ENCODE measurements around the gene KCNAB1. TPM values are rescaled to one million over a fixed set of nuclear protein-coding genes. Genes with fewer than 3 reads are reported as not detected.

Gene KCNAB1
- total RNA-seq, 2 donors from 2014 or later = 0.49 to 0.81 TPM

DNA sequence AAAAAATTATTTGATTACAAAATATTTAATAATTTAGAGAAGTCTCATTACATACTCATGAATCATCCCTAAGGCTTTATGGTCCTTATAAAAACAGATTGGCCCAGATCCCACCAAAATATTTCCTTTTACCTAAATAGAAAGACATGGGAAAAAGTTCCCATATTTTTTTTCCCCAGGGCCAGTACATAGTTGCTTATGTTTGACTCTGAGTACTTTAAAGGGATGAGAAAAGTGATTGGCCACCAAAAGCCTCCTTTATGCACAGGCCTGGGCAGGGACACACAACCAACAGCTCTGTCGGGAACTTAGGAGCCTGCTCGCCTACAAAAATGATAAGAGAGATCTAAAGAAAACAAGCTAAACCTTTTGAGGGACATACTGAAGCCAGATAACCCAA lies 22.3 kb downstream of the KCNAB1 start:
- H3K9ac ChIP-seq (ENCODE audit: extremely low read depth, low read length, poor library complexity, severe bottlenecking) = no peak overlapping the region
- H3K4me1 ChIP-seq (ENCODE audit: control insufficient read depth, insufficient read depth, low read length) = peaks cover 7% of the 10 kb centered on the region
- H3K9me3 ChIP-seq (ENCODE audit: control insufficient read depth, low read length) = no peaks in the 10 kb centered on the region
- WGBS, 2 experiments (ENCODE audit: insufficient coverage in 1 of 2, insufficient read length in 1 of 2) = 40 to 100% methylated on average over 2 of the region's 2 CpGs
- Mint-ChIP-seq H3K27ac (peak overlapping the region; percentile 40), H3K27me3 (ENCODE audit: insufficient read depth) (peaks cover 15% of the 10 kb centered on the region), H3K4me3 (no peak overlapping the region), H3K9me3 (no peaks in the 10 kb centered on the region), H3K4me1 (peaks cover 16% of the 10 kb centered on the region), H3K36me3 (ENCODE audit: low read depth) (no peaks in the 10 kb centered on the region)
- no peak overlapping the region for H3K27ac ChIP-seq (ENCODE audit: low read depth, low read length)
- TF ChIP-seq, protein P1, sequence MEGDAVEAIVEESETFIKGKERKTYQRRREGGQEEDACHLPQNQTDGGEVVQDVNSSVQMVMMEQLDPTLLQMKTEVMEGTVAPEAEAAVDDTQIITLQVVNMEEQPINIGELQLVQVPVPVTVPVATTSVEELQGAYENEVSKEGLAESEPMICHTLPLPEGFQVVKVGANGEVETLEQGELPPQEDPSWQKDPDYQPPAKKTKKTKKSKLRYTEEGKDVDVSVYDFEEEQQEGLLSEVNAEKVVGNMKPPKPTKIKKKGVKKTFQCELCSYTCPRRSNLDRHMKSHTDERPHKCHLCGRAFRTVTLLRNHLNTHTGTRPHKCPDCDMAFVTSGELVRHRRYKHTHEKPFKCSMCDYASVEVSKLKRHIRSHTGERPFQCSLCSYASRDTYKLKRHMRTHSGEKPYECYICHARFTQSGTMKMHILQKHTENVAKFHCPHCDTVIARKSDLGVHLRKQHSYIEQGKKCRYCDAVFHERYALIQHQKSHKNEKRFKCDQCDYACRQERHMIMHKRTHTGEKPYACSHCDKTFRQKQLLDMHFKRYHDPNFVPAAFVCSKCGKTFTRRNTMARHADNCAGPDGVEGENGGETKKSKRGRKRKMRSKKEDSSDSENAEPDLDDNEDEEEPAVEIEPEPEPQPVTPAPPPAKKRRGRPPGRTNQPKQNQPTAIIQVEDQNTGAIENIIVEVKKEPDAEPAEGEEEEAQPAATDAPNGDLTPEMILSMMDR (conservative IDR thresholded peaks at IDR 0.05) = no peak
- peaks cover 53% of the 10 kb centered on the region for H3K27me3 ChIP-seq (ENCODE audit: control insufficient read depth, insufficient read depth, low read length, poor library complexity, severe bottlenecking)
- H3K36me3 ChIP-seq (ENCODE audit: control insufficient read depth, insufficient read depth, low read length) = no peaks in the 10 kb centered on the region
- DNase-seq = no peak
- H3K4me3 ChIP-seq (ENCODE audit: low read length) = no peak overlapping the region

DNA sequence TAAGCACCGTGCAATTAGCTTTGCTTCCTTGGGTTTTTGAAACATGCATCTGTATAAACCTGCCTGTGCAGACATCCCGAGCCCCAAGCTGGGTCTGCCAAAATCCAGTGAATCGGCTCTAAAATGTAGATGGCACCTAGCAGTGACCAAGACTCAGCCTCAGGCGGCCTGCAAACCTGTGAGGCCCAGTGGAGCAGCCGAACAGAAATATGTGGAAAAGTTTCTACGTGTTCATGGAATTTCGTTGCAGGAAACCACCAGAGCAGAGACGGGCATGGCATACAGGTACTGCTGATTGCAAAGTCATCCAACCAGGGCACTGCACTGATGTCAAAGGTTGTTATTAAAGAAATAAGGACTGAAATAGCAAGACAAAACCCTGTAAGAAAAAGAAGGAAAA lies 22.8 kb downstream of the KCNAB1 start:
- TF ChIP-seq, protein P1 (conservative IDR thresholded peaks at IDR 0.05) = no peak
- peaks cover 50% of the 10 kb centered on the region for H3K27me3 ChIP-seq (ENCODE audit: control insufficient read depth, insufficient read depth, low read length, poor library complexity, severe bottlenecking)
- no peak for DNase-seq
- Mint-ChIP-seq H3K4me1 (peaks cover 20% of the 10 kb centered on the region), H3K9me3 (no peaks in the 10 kb centered on the region), H3K4me3 (no peak overlapping the region), H3K27ac (peak overlapping the region; percentile 23), H3K27me3 (ENCODE audit: insufficient read depth) (peaks cover 15% of the 10 kb centered on the region), H3K36me3 (ENCODE audit: low read depth) (no peaks in the 10 kb centered on the region)
- no peak overlapping the region for H3K27ac ChIP-seq (ENCODE audit: low read depth, low read length)
- WGBS, 2 experiments (ENCODE audit: insufficient coverage in 1 of 2, insufficient read length in 1 of 2) = 88 to 89% methylated on average over 8 of the region's 8 CpGs
- peaks cover 7% of the 10 kb centered on the region for H3K4me1 ChIP-seq (ENCODE audit: control insufficient read depth, insufficient read depth, low read length)
- H3K9me3 ChIP-seq (ENCODE audit: control insufficient read depth, low read length) = no peaks in the 10 kb centered on the region
- no peak overlapping the region for H3K9ac ChIP-seq (ENCODE audit: extremely low read depth, low read length, poor library complexity, severe bottlenecking)
- H3K4me3 ChIP-seq (ENCODE audit: low read length) = no peak overlapping the region
- H3K36me3 ChIP-seq (ENCODE audit: control insufficient read depth, insufficient read depth, low read length) = no peaks in the 10 kb centered on the region

DNA sequence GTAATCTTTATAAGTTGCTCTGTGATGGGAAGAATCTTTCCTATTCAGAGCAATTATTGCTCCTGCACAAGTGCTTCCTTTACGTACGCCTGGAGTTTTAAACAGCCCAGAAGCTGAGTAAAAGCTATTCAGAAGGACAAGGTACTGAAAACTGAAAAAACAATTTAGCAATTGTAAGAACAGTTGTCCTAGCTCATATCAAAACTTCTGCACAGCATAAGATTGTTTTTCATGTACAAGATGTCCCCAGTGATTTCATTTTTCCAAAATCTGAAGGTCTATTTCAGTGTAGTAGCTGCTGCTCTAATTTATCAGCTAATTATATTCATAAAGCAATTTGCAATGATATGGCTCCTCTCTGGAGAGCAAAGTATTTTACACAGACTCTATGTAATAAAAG lies 23.7 kb downstream of the KCNAB1 start:
- Histone ChIP-seq H3K27ac (ENCODE audit: low read depth, low read length) (no peak overlapping the region), H3K9ac (ENCODE audit: extremely low read depth, low read length, poor library complexity, severe bottlenecking) (no peak overlapping the region), H3K36me3 (ENCODE audit: control insufficient read depth, insufficient read depth, low read length) (no peaks in the 10 kb centered on the region), H3K4me3 (ENCODE audit: low read length) (no peak overlapping the region), H3K9me3 (ENCODE audit: control insufficient read depth, low read length) (no peaks in the 10 kb centered on the region), H3K4me1 (ENCODE audit: control insufficient read depth, insufficient read depth, low read length) (peaks cover 7% of the 10 kb centered on the region), H3K27me3 (ENCODE audit: control insufficient read depth, insufficient read depth, low read length, poor library complexity, severe bottlenecking) (peaks cover 44% of the 10 kb centered on the region)
- WGBS, 2 experiments (ENCODE audit: insufficient coverage in 1 of 2, insufficient read length in 1 of 2) = 98% methylated on average over 2 of the region's 2 CpGs; no CpG with 5 or more reads in 1 of the 2 experiments
- Mint-ChIP-seq H3K9me3 (no peaks in the 10 kb centered on the region), H3K4me3 (no peak overlapping the region), H3K36me3 (ENCODE audit: low read depth) (no peaks in the 10 kb centered on the region), H3K27me3 (ENCODE audit: insufficient read depth) (peaks cover 14% of the 10 kb centered on the region), H3K4me1 (peaks cover 30% of the 10 kb centered on the region), H3K27ac (no peak overlapping the region)
- DNase-seq = no peak
- TF ChIP-seq, protein P1 (conservative IDR thresholded peaks at IDR 0.05) = no peak

Data from endodermal cell (in vitro differentiated cells).